Progenitor cell of endocrine pancreas (in vitro differentiated cells): ENCODE measurements around the gene GPRIN3. TPM values are rescaled to one million over a fixed set of nuclear protein-coding genes. Genes with fewer than 3 reads are reported as not detected.

Source experiments
- DNase-seq: peaks from one replicate; pipeline ENCODE4 v3.0.0; 2021; ENCODE audit warnings: low spot score; ENCODE audit not compliant: unreplicated experiment
- H3K27ac Mint-ChIP-seq: 2 replicates; pipeline ENCODE4 v1.8.0; 2021; ENCODE audit warnings: mild to moderate bottlenecking, moderate library complexity, mixed read lengths
- H3K27me3 Mint-ChIP-seq: 2 replicates; pipeline ENCODE4 v1.8.0; 2021; ENCODE audit warnings: mixed read lengths
- H3K36me3 Mint-ChIP-seq: 2 replicates; pipeline ENCODE4 v1.8.0; 2022; ENCODE audit warnings: mixed read lengths; ENCODE audit not compliant: insufficient read depth
- H3K4me1 Mint-ChIP-seq: 2 replicates; pipeline ENCODE4 v1.8.0; 2021; ENCODE audit warnings: low read depth, mixed read lengths
- H3K4me3 Mint-ChIP-seq: 2 replicates; pipeline ENCODE4 v1.8.0; 2021; ENCODE audit warnings: low read depth, mild to moderate bottlenecking, moderate library complexity, mixed read lengths
- H3K9me3 Mint-ChIP-seq: 2 replicates; pipeline ENCODE4 v1.8.0; 2021; ENCODE audit warnings: low read depth, mixed read lengths
- total RNA-seq: library from RNA; stranded (reverse); gene quantifications from 2 replicates; pipeline ENCODE4 v1.2.1, GENCODE V29; 2021
- TF ChIP-seq, protein P1 (sequence below): fragments of 200-600 bp; sonication (generic); IDR thresholded peaks from one replicate; pipeline ENCODE4 v1.5.0; 2021; ENCODE audit warnings: antibody characterized with exemption, mild to moderate bottlenecking; ENCODE audit not compliant: unreplicated experiment

The GPRIN3 gene
- total RNA-seq, 1 donor from 2014 or later = 16.0 TPM

DNA sequence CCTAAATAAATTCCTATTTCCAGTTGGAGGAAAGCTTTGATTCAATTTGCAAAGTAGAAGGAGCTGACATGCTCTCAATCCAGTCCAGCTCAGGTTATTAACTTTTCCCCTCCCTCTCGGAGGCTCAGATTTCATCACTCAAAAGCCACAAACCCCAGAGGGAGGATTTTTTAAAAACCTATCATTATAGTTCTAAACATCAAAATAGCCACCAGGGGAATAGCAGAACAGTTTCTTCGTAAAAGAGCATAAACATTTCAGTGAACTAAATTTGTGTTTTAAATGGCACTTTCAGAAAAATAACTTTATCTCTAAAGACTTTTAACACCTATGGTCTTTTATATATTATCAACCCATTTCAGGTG, 8.8 kb downstream of the GPRIN3 start:
- Mint-ChIP-seq H3K27me3 (no peaks in the 10 kb centered on the region), H3K4me1 (peaks cover 57% of the 10 kb centered on the region), H3K4me3 (peak overlapping the region; percentile 32), H3K27ac (peak overlapping the region; percentile 90), H3K9me3 (no peaks in the 10 kb centered on the region), H3K36me3 (no peaks in the 10 kb centered on the region)
- no peak for DNase-seq
- TF ChIP-seq, protein P1, sequence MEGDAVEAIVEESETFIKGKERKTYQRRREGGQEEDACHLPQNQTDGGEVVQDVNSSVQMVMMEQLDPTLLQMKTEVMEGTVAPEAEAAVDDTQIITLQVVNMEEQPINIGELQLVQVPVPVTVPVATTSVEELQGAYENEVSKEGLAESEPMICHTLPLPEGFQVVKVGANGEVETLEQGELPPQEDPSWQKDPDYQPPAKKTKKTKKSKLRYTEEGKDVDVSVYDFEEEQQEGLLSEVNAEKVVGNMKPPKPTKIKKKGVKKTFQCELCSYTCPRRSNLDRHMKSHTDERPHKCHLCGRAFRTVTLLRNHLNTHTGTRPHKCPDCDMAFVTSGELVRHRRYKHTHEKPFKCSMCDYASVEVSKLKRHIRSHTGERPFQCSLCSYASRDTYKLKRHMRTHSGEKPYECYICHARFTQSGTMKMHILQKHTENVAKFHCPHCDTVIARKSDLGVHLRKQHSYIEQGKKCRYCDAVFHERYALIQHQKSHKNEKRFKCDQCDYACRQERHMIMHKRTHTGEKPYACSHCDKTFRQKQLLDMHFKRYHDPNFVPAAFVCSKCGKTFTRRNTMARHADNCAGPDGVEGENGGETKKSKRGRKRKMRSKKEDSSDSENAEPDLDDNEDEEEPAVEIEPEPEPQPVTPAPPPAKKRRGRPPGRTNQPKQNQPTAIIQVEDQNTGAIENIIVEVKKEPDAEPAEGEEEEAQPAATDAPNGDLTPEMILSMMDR = no peak

DNA sequence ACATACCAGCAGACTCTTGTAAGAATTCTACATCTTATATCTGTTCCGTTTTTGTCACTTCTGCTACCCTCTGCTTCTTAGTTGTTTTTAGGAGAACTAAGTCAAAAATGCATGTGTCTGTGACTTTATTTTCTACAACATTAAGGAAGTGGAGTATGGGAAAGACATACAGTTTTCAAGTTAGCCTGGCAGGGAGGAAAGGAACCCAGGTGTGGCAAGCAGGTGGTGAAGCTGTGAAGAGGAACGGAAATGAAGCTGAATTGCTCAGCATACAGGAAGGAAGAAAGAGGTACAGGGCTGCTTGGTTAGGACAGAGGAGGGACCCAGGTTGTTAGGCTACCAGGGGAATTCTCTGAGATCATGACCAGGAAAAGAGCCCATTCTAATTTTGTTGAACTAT, 9.4 kb downstream of the GPRIN3 start:
- Mint-ChIP-seq H3K9me3 (no peaks in the 10 kb centered on the region), H3K27me3 (no peaks in the 10 kb centered on the region), H3K4me3 (no peak overlapping the region), H3K27ac (peak overlapping the region; percentile 77), H3K4me1 (peaks cover 54% of the 10 kb centered on the region), H3K36me3 (no peaks in the 10 kb centered on the region)
- no peak for DNase-seq
- TF ChIP-seq, protein P1 = no peak

DNA sequence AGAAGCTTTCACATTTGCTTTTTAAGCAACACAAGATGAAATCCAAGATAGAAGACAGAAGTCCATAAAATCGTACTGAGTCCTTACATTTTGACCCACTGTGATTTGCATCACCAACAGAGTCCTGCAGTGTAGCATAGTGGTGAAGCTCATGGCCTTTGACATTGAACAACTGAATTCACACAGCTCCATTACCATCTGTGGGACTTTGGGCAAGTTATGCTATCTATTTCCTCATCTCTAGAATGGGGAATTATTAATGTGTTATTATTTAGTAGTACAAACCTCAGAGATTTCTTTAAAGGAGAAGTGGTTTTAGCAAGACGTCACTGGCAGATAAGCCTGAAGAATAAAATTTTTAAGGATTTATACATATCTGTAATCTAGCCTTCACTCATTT, 10.7 kb downstream of the GPRIN3 start:
- H3K9me3 Mint-ChIP-seq = peaks cover 3% of the 10 kb centered on the region
- H3K27ac Mint-ChIP-seq = peak overlapping the region; percentile 42
- TF ChIP-seq, protein P1 = no peak
- no peak for DNase-seq
- H3K4me3 Mint-ChIP-seq = no peak overlapping the region
- peaks cover under 1% of the 10 kb centered on the region for H3K36me3 Mint-ChIP-seq
- H3K27me3 Mint-ChIP-seq = no peaks in the 10 kb centered on the region
- peaks cover 54% of the 10 kb centered on the region for H3K4me1 Mint-ChIP-seq

DNA sequence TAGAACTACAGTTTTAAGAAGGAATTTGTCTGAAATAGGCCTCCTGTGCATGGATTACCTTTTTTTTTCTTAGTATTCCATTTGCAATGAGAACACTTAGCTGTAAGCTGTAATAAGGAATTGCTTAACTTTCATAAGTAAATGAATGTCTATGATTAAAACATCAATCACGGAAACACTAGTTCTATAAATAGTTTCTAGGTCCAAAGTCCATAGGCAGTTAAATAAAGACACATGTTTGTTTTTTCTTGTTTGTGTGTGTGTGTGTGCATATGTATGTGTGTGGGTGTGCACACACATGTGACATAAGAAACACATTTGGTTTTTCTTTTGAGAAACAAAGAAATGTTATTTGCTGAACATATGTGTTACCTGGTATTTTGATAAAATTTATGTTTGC, 11.2 kb downstream of the GPRIN3 start:
- no peak overlapping the region for H3K4me3 Mint-ChIP-seq
- DNase-seq = no peak

DNA sequence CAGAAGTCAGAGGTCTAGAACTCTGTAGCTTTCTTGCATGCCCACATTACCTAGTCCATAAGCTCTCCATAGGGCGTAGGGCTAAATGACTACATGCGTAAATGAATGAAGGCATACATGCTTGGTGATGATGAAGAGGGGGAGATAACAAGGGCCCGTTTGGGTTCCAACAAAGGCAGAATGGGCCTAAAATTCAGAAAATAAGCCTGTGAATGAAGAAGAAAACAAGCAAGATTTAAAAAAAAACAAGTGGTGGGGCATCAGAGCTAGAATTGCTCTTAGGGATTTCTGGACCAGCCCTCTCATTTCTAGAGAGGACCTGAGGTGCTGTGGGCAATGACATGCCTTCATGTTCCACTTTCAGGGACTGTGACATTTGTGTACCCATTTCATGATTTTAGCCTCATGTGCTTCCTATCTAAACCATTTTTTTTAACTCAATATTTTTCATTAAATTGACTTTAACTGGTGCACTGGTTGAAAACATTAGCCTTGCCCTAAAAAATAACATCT, 12.1 kb downstream of the GPRIN3 start:
- H3K4me3 Mint-ChIP-seq = no peak overlapping the region
- H3K9me3 Mint-ChIP-seq = peaks cover 7% of the 10 kb centered on the region
- peaks cover 7% of the 10 kb centered on the region for H3K36me3 Mint-ChIP-seq
- H3K27ac Mint-ChIP-seq = peak overlapping the region; percentile 90
- TF ChIP-seq, protein P1 = no peak
- H3K27me3 Mint-ChIP-seq = no peaks in the 10 kb centered on the region
- peaks cover 49% of the 10 kb centered on the region for H3K4me1 Mint-ChIP-seq
- DNase-seq = no peak

More for the DNA sequence above, 11.2 kb downstream of the GPRIN3 start:
- TF ChIP-seq, protein P1 = no peak
- H3K9me3 Mint-ChIP-seq = peaks cover 4% of the 10 kb centered on the region
- H3K36me3 Mint-ChIP-seq = peaks cover 3% of the 10 kb centered on the region
- no peaks in the 10 kb centered on the region for H3K27me3 Mint-ChIP-seq
- peak overlapping the region; percentile 42 for H3K27ac Mint-ChIP-seq
- H3K4me1 Mint-ChIP-seq = peaks cover 54% of the 10 kb centered on the region
